ENCODE data around the gene GRPEL1. TPM values are rescaled to one million over a fixed set of nuclear protein-coding genes. Genes with fewer than 3 reads are reported as not detected.

Gene GRPEL1
- total RNA-seq, 2 experiments from 2014 or later: 55.6 to 58.6 TPM

- ATAC-seq (ENCODE audit: poor library complexity): no peak
- no peaks in the 10 kb centered on the region for H3K27me3 ChIP-seq (ENCODE audit: control insufficient read depth in 1 of 2, insufficient read depth in 2 of 2, low read length in 2 of 2)
- no peaks in the 10 kb centered on the region for H3K9me3 Mint-ChIP-seq
- peaks cover 74% of the 10 kb centered on the region for H3K36me3 Mint-ChIP-seq (ENCODE audit: low read depth)
- intact Hi-C loops (cut with DNase I, micrococcal nuclease): no loop called here
- H3K4me3 ChIP-seq (ENCODE audit: low read length): no peak overlapping the region
- no peaks in the 10 kb centered on the region for H3K27me3 Mint-ChIP-seq
- H3K27ac Mint-ChIP-seq: no peak overlapping the region
- no peaks in the 10 kb centered on the region for H3K4me1 ChIP-seq (ENCODE audit: insufficient read depth, low read length)
- H3K9me3 ChIP-seq (ENCODE audit: control insufficient read depth in 1 of 2, insufficient read depth in 1 of 2, low read length in 2 of 2): no peaks in the 10 kb centered on the region
- TF ChIP-seq, protein P1, sequence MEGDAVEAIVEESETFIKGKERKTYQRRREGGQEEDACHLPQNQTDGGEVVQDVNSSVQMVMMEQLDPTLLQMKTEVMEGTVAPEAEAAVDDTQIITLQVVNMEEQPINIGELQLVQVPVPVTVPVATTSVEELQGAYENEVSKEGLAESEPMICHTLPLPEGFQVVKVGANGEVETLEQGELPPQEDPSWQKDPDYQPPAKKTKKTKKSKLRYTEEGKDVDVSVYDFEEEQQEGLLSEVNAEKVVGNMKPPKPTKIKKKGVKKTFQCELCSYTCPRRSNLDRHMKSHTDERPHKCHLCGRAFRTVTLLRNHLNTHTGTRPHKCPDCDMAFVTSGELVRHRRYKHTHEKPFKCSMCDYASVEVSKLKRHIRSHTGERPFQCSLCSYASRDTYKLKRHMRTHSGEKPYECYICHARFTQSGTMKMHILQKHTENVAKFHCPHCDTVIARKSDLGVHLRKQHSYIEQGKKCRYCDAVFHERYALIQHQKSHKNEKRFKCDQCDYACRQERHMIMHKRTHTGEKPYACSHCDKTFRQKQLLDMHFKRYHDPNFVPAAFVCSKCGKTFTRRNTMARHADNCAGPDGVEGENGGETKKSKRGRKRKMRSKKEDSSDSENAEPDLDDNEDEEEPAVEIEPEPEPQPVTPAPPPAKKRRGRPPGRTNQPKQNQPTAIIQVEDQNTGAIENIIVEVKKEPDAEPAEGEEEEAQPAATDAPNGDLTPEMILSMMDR (IDR thresholded peaks at IDR 0.05): no peak
- POLR2A ChIA-PET: no interaction called here
- H3K4me1 Mint-ChIP-seq (ENCODE audit: low read depth): no peaks in the 10 kb centered on the region
- H3K36me3 ChIP-seq (ENCODE audit: insufficient read depth, low read length): peaks cover 73% of the 10 kb centered on the region
- no peak overlapping the region for H3K4me3 Mint-ChIP-seq
- DNase-seq: no peak
- H3K27ac ChIP-seq (ENCODE audit: low read depth in 1 of 2, low read length in 2 of 2): no peak overlapping the region
- CTCF ChIA-PET: no interaction called here
Measured at GRCh38 chr4:7021930-7022664, 45.8 kb downstream of the GRPEL1 start.

GRCh38 chr4:7021355-7021754 lies 46.5 kb downstream of the GRPEL1 start:
- CTCF ChIA-PET: no interaction called here
- H3K36me3 Mint-ChIP-seq (ENCODE audit: low read depth): peaks cover 74% of the 10 kb centered on the region

GRCh38 chr4:7020856-7021255 lies 47.0 kb downstream of the GRPEL1 start:
- peaks cover 74% of the 10 kb centered on the region for H3K36me3 Mint-ChIP-seq (ENCODE audit: low read depth)
- H3K9me3 Mint-ChIP-seq: no peaks in the 10 kb centered on the region
- H3K27me3 Mint-ChIP-seq: no peaks in the 10 kb centered on the region
- no peak for DNase-seq
- no peaks in the 10 kb centered on the region for H3K4me1 ChIP-seq (ENCODE audit: insufficient read depth, low read length)
- CTCF ChIA-PET: interaction anchor here (1.3 kb wide), 1 partner anchor 46 kb away, joined by 5 read pairs; no protein-coding TSS in a partner anchor
- no peaks in the 10 kb centered on the region for H3K27me3 ChIP-seq (ENCODE audit: control insufficient read depth in 1 of 2, insufficient read depth in 2 of 2, low read length in 2 of 2)
- no peaks in the 10 kb centered on the region for H3K4me1 Mint-ChIP-seq (ENCODE audit: low read depth)
- H3K4me3 Mint-ChIP-seq: no peak overlapping the region
- no peak overlapping the region for H3K4me3 ChIP-seq (ENCODE audit: low read length)
- no peaks in the 10 kb centered on the region for H3K9me3 ChIP-seq (ENCODE audit: control insufficient read depth in 1 of 2, insufficient read depth in 1 of 2, low read length in 2 of 2)
- no peak overlapping the region for H3K27ac ChIP-seq (ENCODE audit: low read depth in 1 of 2, low read length in 2 of 2)
- no peak overlapping the region for H3K27ac Mint-ChIP-seq
- POLR2A ChIA-PET: no interaction called here
- intact Hi-C loops (cut with DNase I, micrococcal nuclease): no loop called here
- TF ChIP-seq, protein P1 (IDR thresholded peaks at IDR 0.05): no peak
- no peak for ATAC-seq (ENCODE audit: poor library complexity)
- H3K36me3 ChIP-seq (ENCODE audit: insufficient read depth, low read length): peaks cover 76% of the 10 kb centered on the region

More at GRCh38 chr4:7021355-7021754, 46.5 kb downstream of the GRPEL1 start:
- Mint-ChIP-seq H3K9me3 (no peaks in the 10 kb centered on the region), H3K4me1 (ENCODE audit: low read depth) (no peaks in the 10 kb centered on the region), H3K27ac (no peak overlapping the region), H3K27me3 (no peaks in the 10 kb centered on the region), H3K4me3 (no peak overlapping the region)
- Histone ChIP-seq H3K27me3 (ENCODE audit: control insufficient read depth in 1 of 2, insufficient read depth in 2 of 2, low read length in 2 of 2) (no peaks in the 10 kb centered on the region), H3K27ac (ENCODE audit: low read depth in 1 of 2, low read length in 2 of 2) (no peak overlapping the region), H3K9me3 (ENCODE audit: control insufficient read depth in 1 of 2, insufficient read depth in 1 of 2, low read length in 2 of 2) (no peaks in the 10 kb centered on the region), H3K4me1 (ENCODE audit: insufficient read depth, low read length) (no peaks in the 10 kb centered on the region), H3K4me3 (ENCODE audit: low read length) (no peak overlapping the region), H3K36me3 (ENCODE audit: insufficient read depth, low read length) (peaks cover 76% of the 10 kb centered on the region)
- DNase-seq: no peak
- intact Hi-C loops (cut with DNase I, micrococcal nuclease): no loop called here
- TF ChIP-seq, protein P1 (IDR thresholded peaks at IDR 0.05): no peak
- ATAC-seq (ENCODE audit: poor library complexity): no peak
- POLR2A ChIA-PET: no interaction called here

All from CD4-positive, alpha-beta T cell (primary cell).